NAMALWA (cell line): ENCODE measurements around the gene HNF1A.
A peak's percentile ranks its signal among the peaks of the same experiment; 100 is the strongest.

Source experiments
- DNase-seq: peaks from one replicate; pipeline ENCODE4 v3.0.0-alpha.2; 2015; ENCODE audit warnings: low spot score

The HNF1A gene

DNA sequence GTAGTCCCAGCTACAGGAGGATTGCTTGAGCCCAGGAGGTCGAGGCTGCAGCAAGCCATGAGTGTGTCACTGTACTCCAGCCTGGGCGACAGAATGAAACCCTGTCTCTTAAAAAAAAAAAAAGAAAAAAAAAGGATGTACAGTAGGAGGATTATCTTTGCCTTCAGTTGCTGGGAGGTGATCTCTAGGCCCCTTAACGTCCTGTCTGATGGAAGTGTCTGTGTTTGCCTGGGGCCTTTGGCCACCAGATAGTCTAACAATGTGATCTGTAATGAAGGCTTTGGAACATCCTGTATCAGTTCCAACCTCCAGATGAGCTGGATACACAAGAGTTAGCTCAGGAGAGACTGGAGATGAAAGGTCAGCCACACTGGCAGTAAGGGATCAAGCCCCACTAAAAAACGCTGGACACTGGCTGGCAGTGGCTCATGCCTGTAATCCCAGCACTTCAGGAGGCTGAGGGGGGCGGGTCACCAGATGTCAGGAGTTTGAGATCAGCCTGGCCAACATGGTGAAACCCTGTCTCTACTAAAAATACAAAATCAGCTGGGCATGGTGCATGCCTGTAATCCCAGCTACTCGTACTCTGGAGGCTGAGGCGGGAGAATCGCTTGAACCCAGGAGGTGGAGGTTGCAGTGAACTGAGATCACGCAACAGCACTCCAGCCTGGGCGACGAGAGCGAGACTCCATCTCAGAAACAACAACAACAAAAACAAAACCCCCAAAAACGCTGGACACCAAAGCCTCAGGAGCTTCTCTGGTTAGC, 19.0 kb upstream of the HNF1A start:
- no peak for DNase-seq

DNA sequence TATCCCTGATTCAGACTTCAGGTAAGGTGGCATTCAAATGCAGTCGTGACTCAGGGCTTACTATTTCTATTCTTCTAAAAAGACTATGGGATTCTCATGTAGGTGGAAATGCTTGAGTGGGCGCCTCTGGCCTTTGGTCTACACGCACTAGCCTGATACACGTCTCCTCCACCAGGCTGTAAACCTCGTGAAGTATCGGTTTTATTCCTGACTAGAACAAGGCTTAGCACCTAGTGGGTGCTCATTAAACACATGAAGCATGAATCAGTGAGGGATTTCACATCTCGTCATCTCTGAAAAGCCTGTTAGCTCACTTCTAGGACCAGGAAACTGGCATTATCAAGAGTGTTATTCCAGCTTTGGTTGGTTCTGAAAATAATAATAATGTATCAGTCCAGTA, 17.7 kb upstream of the HNF1A start:
- no peak for DNase-seq

DNA sequence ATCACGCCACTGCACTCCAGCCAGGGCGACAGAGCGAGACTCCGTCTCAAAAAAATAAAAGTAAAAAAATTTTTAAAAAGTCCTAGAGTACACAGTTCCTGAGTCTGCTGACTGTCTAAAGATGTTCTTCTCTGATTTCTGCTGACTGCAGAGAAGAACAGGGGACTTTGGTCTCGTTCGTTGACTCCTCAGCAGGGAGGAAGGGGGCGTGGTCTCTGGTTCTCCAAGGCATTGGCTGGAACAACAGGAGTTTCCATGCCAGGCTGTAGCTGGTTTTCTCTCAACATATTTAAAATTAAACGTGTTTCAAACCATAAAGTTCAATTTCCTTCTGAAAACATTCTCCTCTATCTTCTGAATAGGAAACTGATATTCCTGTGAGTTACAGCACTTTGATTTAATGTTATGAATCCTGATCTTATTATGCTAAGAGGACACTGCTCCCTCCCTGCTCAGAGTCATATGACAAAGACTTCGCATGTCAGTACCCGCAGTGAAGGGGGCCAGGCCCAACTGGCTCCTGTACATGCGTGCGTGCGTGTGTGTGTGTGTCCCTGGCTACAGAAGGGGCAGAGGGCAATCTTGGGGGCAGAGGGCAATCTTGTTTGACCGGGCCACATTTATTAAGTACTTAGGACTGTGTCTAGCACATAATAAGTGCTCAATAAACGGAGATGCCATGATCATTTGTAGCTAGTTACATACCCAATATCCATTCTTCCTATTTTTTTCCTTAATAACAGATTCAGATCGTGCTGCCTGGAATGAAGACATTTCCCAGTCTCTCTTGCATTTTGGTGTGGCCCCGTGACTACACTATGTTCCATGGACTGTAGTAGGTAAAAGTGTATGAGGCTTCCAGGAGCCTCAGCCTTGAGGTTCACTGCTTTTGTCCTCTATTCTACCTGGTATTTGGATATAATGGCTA, 16.5 kb upstream of the HNF1A start:
- no peak for DNase-seq

DNA sequence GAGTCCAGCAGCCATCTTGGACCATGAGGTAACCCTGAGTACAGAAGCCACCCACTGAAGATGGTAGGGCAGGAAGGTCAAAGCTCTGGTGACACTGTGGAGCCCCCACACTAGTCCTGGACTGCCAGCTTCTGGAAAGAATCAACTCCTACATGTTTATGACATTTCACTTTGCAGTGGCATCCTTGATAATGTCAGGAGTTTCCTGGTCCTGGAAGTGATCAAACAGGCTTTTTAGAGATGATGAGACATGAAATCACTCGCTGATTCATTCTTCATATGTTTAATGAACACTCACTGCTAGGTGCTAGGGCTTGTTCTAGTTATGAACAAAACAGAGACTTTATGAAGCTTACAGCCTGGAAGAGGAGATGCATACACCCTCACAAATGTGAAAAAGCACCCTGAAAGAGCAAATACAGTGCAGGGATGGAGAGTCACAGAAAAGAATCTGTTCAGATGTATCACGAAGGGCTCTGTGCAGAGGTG, 15.8 kb upstream of the HNF1A start:
- DNase-seq = no peak

DNA sequence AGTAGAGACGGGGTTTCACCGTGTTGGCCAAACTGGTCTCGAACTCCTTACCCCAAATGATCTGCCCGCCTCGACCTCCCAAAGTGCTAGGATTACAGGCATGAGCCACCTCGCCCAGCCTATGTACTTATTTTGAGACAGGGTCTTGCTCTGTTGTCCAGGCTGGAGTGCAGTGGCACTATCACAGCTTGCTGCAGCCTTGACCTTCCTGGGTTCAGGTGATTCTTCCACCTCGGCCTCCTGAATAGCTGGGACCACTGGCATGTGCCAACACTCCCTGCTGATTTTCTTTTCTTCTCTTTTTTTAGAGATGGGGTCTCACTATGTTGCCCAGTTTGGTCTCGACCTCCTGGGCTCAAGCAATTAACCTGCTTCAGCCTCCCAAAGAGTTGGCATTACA, 14.0 kb upstream of the HNF1A start:
- DNase-seq = no peak

DNA sequence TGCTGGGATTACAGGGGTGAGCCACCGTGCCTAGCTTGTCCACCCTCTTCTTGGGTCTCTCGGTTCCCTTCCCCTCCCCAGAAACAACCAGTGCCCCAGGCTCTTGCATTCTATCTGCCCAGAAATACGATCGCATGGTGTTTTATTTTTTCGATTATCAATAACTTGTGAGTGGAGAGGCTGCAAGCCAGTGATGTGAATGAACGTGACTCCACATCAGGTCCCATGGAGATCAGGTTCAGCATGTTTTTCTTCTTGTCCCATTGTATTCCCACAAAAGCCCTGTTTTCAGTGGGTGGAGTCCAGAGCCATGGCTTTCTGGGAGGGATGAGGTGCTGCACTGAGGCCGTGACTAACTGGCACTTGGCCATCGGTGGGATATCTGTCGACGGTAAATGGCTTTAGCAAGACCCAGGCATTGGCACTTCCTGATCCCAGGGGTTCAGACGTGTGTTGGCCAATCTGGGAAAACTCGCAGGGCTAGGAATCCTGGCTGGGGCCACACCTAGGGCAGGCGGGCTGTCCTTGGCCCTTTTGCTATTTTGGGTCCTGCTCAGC, 12.7 kb upstream of the HNF1A start:
- DNase-seq = no peak

DNA sequence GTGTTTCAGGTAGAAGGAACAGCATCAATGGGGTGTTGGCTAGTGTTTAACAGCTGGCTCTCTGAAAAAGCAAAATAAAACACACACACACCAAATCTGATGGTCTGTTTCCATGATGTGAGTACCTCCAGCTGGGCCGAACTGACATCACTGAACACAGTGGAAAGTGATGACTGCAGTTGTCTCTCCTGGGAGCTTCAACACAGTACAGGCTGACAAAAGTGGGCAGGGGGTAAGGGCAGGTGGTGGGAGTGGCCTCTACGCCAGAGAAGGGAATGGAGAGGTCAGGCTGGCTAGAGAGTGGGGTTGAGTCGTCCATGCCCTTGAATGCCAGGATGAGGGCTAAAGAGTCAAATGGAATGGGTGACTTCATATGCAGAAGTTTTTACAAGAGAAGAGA, 8.0 kb upstream of the HNF1A start:
- DNase-seq = no peak

DNA sequence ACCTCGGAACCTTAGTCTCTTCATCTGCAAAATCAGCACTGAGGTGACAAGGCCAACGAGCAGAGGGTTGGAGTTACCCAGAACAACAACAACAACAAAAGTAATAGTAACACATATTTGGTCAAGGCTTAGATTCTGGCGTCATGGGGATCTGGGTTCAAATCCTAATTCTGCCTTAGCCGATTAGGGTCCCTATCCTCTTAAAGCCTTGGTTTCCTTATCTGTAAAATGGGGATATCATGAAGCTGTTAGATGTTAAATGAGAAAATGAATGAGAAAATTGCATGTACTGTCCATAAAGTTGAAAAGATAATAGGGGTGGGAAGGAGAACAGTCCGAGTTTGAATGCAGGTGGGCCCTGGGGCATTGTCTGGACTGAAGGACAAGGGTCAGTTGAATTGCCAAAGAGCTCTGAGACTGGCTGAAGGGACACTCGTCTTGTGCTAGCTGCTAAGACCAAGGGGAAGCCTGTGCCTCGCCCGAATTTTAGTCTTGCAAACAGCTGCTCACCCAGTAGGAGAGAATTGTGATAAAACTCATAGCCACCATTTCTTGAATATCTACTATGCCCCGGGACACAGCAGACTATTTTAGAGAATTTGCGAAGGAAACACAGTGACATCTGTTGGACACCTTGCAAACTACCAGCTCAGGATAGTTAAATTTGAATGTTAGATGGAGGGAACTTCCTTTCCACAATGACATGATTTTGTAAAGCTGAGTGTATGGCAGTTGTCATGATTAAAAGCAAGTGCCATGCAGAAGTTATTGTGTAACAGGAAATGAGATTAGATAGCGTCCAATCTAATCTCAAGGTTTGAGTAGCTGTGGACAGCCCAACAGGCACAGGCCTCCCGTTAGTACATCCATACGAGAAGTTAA, 6.8 kb upstream of the HNF1A start:
- DNase-seq = peak; percentile 91

DNA sequence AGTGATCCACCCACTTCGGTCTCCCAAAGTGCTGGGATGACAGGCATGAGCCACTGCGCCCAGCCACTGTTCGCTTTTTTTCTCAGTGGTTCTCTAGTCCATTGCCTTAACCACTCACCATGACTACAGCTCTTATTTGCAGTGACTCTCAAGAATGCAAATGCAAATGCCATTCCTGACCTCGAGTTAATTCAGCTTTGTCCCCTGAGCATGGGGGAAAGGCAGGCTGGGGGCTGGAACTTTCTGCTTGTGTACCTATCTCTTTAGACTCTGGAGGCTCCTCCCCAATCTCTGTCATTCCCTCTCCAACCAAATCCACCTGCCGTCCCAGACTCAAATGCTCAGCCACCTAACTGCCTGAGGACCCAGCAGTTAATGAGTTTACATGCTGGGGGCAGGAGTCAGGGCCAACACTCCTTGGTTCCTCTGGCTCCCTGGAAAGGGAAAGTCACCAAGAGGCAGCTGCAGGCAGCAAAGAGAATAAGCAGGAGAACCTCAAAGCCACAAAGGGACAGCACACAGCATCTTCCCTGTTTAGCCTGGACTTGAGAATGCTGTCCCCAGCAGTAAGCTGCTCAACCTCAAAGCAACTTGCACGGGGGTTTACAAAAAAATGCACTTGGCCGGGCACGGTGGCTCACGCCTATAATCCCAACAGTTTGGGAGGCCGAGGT, 5.3 kb upstream of the HNF1A start:
- DNase-seq = no peak

DNA sequence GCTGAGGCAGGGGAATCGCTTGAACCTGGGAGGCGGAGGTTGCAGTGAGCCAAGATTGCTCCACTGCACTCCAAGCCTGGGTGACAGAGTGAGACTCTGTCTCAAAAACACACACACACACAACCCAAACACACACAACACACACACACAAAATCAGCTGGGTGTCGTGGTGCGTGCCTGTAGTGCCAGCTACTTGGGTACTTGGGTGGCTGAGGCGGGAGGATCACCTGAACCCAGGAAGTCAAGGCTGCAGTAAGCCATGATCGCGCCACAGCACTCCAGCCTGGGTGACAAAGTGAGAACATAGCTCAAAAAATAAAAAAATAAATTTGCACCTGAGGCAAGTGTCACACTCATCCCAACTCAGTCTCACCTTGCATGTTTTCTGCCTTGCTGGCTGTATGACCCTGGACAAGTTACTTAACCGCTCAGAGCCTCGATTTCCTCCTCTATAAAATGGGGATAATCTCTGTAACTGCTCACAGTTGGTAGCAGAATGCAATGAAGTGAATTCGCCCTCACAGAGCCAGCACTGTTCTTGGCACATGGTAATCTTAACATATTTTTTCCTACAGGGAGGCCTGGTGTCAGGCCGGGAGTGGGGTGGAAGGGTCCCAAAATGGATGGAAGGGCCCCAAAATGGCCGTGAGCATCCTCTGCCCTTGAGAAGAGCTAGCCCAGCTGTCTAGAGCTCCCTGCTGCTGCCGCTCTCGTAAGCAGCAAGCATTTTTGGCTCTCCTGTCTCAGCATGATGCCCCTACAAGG, 630 bp upstream of the HNF1A start:
- no peak for DNase-seq

DNA sequence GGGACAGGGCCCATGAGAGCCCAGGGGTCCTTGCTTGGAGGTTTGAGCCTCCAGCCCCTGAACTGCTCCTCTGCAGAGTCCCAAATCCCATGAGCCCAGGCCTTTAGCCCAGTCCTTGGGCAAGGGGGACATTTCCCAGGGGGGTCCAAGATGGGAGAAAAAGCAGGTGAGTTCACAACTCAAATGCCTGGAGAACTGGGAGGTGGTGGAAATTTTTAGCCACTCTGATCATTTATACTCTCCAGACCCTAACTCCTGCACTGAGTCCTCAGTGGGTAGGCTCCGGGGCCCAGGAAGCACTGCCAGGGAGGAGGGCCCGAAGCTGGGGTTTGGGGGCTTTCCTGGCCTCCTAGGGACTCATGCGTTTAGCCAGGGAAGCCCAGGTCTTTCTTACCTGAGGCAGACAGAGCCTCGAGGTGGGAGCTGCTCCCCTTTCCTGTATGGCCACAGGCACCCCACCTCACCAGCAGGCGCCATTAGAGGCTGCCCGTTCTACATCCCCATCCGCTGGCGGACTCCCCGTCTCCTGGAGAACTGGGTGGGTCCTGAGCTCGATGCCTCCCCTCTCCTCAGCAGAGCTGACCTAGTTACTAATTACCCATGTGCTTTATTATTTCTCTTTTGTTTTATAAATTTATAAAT, 998 bp downstream of the HNF1A start:
- no peak for DNase-seq

DNA sequence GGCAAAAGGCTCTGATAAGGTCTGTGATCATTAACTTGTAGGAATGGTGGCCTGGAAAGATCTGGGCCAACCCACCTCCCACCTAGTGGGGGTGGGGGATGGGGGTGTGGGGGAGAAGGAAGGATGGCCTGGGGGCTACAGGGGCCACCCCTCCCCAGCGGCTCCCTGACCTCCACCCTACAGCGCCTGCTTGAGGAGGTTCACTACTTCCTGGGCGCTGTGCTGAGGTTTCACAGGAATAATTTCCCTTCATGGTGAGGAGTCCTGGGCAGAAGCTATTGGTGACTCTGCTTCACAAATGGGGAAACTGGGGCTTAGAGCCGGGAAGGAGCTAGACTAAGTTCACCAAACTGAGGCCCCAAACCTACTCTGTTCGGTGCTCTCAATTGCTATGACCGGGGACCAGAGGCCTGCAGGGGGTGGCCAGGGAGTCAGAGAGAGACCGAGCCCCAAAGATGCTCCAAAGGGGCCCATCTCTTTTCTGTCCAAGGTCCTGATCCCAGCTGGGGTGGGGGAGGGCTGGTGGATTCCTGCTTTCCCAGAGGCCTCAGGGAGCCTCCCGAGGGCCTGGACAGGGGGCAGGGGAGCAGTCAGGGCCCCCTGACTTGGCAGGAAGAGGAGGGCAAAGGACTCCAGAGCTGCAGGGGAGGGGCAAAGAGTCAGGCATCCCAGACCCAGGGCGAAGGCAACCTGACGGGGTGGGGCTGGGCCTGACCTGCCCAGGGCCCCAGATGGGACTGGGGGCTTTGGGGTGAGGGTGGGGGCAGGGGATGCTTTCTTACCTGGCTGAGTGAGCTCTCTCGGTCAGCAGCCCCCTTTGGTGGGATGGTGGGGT, 1.7 kb downstream of the HNF1A start:
- no peak for DNase-seq

DNA sequence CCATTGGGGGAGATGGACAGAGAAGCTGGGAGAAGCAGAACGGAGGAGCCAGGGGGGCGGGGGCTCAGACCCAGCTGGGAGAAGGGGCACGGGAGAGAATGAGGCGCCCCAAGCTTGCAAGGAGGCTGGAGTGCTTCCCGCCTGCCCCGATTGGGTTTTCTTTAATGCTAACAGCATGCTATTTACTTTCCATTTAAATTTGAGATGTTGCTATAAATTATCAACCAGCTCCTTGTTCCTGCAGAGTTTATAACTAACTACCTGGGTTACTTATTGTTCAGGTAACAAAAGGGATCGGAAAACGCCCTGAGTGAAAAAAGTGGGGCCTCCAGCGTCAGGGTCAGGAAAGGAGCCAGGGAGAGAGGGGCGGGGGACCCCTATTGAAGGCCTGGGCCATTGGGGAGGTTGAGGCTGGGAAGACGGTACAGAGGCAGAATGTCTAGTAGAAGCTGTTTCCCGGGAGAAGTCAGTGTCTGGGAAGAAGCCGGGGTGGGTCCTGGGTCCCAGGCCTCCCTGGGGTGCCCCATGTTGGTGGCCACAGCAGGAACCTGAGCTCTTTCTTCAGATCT, 2.5 kb downstream of the HNF1A start:
- DNase-seq = no peak

DNA sequence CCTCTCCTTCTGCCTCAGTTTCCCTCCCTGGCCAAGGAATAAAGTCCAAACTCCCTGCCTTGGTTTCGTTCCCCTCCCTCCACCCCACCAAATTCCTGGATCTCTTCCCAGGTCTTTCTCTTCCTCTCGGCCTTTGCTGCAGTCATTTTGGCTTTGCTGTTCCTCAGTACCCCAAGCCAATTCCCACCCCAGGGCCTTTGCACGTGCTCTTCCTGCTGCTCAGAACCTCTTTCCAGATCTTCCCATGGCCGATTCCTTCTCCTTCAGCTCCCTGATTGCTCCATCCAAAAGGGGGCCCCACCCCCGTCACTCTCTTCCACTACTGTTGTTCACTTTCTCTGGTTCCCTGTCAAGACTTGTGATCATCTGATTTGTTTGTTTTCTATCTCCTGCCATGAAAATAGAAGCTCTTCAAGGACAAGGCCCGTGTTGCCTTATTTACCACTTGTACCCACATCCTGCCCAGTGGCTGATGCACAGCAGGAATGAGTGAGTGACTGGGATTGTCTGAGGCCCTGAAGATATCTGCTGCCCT, 3.1 kb downstream of the HNF1A start:
- DNase-seq = no peak

DNA sequence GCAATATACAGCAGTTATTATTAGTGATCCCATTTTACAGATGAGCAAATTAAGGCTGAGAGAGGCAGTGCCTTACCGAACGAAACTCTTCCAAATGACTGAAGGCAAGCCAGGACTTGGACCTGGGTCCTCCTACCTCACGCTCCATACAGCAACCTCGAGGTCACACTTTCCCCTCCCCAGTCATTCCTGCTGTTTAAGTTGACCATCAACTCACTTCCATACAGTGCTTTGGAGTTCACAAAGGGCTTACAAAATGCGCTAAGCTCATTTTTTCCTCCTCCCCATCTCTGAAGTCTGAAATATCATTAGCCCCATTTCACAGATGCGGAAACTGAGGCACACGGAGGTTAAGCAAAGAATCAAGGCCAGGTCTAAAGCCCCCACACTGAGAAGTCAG, 4.3 kb downstream of the HNF1A start:
- DNase-seq = no peak

DNA sequence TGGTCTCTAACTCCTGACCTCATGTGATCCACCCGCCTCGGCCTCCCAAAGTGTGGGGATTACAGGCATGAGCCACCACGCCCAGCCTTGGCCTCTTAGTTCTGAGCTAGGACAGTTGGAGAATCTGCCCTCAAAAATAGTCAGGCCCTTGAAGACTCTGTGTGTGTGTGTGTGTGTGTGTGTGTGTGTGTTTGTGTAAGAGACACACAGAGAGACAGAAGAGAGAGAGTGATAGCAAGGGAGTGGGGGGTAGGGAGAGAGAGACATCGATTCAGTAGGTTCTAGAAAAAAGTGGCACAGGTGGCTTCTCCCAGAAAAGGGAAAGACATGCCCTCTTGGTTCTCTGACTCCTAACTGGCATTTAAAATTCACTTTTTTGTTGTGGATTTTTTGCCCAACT, 5.4 kb downstream of the HNF1A start:
- no peak for DNase-seq

DNA sequence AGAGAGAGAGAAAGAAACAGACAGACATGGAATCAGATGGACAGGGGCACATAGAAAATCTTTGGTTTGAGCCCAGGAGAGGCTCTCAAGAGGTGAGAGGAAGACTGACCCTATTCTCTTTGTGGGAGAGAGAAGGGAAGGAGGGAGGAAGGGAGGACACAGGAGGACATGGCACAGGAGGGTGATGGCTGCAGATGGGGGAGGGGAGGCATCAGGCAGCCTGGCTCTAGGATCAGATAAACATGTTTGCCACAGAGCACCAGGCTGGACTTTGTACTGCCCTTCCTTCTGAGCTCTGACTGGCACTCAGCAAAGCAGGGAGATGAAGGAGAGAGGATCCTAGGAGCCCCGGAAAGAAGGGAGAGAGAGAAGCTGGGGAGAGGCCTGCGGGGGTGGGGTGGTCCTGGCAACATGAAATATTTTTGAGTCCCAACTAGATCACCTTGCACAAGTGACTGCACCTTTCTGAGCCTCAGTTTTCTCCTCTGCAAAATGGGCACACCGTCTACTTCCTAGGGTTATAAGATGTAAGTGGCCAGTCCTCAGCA, 6.1 kb downstream of the HNF1A start:
- DNase-seq = no peak

DNA sequence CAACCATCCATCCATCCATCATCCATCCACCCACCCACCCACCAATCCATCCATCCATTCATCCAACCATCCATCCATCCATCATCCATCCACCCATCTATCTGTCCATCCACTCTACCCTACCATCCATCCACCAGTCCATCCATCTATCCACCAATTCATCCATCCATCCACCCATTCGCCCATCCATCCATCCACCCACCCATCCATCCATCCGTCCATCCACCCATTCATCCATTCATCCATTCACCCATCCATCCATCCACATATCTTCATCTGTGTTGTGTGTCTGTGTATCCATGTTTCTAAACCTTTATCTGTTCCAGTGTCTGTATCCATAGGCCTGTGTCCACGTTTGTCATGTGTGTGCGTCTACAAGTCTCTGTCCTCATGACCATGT, 9.9 kb downstream of the HNF1A start:
- no peak for DNase-seq
